ENCODE measurements around the gene CD9.

- TF ChIP-seq POLR2AphosphoS5 (IDR thresholded peaks at IDR 0.05) (no peak), CTCF (IDR thresholded peaks at IDR 0.05; ENCODE audit: poor library complexity, severe bottlenecking) (no peak), EZH2 (IDR thresholded peaks at IDR 0.05; ENCODE audit: borderline replicate concordance, insufficient read depth, low read length, poor library complexity, severe bottlenecking) (no peak), REST (IDR thresholded peaks at IDR 0.05; ENCODE audit: borderline replicate concordance) (no peak), RAD21 (conservative IDR thresholded peaks at IDR 0.05) (no peak)
These were observed 6.1 kb upstream of the CD9 start for GRCh38 chr12:6193853-6194815.
